ENCODE measurements around the gene SYNJ1.

Gene SYNJ1

DNA sequence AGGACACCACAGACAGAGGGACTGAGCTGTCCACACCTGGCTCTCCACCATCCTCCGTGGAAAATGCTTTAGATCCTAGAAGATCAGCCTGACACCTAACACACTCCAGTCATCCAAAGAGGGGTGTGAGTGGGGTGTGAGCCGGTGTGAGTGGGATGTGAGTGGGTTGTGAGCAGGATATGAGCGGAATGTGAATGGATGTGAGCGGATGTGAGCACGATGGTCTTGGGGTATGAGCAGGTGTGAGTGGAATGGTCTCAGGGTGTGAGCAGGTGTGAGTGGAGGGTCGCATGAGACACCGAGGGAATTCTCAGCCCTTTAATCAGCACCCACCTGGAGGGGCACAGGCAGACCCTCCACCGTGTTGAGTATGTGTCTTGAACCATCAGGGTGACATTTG is 143.3 kb downstream of the SYNJ1 start:
- DNase-seq (ENCODE audit: low spot score) = no peak
- TF ChIP-seq, protein P1, sequence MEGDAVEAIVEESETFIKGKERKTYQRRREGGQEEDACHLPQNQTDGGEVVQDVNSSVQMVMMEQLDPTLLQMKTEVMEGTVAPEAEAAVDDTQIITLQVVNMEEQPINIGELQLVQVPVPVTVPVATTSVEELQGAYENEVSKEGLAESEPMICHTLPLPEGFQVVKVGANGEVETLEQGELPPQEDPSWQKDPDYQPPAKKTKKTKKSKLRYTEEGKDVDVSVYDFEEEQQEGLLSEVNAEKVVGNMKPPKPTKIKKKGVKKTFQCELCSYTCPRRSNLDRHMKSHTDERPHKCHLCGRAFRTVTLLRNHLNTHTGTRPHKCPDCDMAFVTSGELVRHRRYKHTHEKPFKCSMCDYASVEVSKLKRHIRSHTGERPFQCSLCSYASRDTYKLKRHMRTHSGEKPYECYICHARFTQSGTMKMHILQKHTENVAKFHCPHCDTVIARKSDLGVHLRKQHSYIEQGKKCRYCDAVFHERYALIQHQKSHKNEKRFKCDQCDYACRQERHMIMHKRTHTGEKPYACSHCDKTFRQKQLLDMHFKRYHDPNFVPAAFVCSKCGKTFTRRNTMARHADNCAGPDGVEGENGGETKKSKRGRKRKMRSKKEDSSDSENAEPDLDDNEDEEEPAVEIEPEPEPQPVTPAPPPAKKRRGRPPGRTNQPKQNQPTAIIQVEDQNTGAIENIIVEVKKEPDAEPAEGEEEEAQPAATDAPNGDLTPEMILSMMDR (IDR thresholded peaks at IDR 0.05; ENCODE audit: extremely low read depth, missing control alignments) = no peak

DNA sequence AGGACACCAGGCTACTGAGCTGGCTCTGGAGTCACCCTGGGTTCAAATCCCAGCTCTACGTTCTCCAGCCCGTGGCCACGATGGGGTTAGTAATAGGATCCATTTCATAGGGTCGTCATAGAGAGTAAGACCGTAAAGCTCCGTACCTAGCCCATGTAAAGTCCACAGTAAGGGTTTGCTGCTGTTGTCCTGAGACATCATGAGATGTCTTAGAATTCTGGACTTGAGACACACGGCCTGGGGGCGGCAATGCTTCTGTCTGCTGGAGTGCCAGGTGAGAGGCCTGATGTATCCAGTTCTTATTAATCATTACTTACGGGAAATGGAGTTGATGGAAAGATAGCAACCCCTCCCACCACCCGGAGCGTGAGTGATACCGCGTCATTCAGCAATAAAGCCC is 146.1 kb downstream of the SYNJ1 start:
- TF ChIP-seq, protein P1 (IDR thresholded peaks at IDR 0.05; ENCODE audit: extremely low read depth, missing control alignments) = no peak
- DNase-seq (ENCODE audit: low spot score) = no peak

DNA sequence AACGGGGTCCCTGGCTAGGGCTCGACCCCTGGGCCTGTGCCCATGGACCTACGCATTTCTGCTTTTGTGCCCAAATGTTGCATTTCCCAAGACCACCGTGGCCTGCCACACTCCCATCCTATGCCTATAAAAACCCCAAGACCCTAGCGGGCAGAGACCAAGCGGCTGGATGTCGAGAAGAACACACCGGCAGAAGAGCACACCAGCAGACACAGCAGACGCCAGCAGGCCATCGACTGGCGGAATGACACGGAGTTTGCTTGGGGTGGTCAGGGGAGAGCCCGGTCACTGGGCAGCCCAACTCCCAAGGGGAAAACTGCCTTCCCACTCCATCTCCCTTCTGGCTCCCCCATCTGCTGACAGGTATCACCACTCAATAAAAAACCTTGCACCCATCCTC is 146.9 kb downstream of the SYNJ1 start:
- TF ChIP-seq, protein P1 (IDR thresholded peaks at IDR 0.05; ENCODE audit: extremely low read depth, missing control alignments) = no peak
- no peak for DNase-seq (ENCODE audit: low spot score)
